HEK293 (cell line): ENCODE results near the gene DNAJC4.

ENCODE experiments used
- CTCF ChIA-PET: fragments of 350-600 bp; formaldehyde crosslinking; extraction: SDS; loops from one replicate; lab custom pipeline; 2021; ENCODE audit warnings: antibody characterized with exemption; lab: Yijun Ruan, JAX
- POLR2A ChIA-PET: fragments of 300-600 bp; formaldehyde crosslinking; extraction: SDS; loops from one replicate; lab custom pipeline; 2020; ENCODE audit warnings: antibody characterized with exemption, inconsistent platforms; lab: Yijun Ruan, JAX
- H3K27ac ChIP-seq: fragments of 200-500 bp; sonication (Bioruptor generic); 2 replicates; pipeline ENCODE4 v1.5.1; 2014; ENCODE audit warnings: low read depth, low read length, control low read depth, inconsistent platforms; ENCODE audit errors: extremely low read depth
- H3K36me3 ChIP-seq, 2 experiments: fragments of 200-500 bp in 1 of 2; sonication (Bioruptor generic) in 1 of 2; 1 replicate in 1 of 2; 2 replicates in 1 of 2; pipeline ENCODE4 v1.5.1; 2014 to 2017; ENCODE audit warnings: inconsistent platforms in 2 of 2, low read length in 2 of 2; ENCODE audit not compliant: control insufficient read depth in 2 of 2, insufficient read depth in 1 of 2
- H3K4me1 ChIP-seq: fragments of 200-500 bp; sonication (Bioruptor generic); 2 replicates; pipeline ENCODE4 v1.5.1; 2014; ENCODE audit warnings: mild to moderate bottlenecking, low read length, inconsistent platforms; ENCODE audit not compliant: control insufficient read depth, insufficient read depth
- H3K4me3 ChIP-seq: 2 replicates; pipeline ENCODE4 v1.5.1; 2011; ENCODE audit warnings: low read depth, mild to moderate bottlenecking, control low read depth, low read length, moderate library complexity
- H3K9me3 ChIP-seq: fragments of 200-500 bp; sonication (Bioruptor generic); 2 replicates; pipeline ENCODE4 v1.5.1; 2014; ENCODE audit warnings: low read depth, low read length, inconsistent platforms; ENCODE audit not compliant: control insufficient read depth, insufficient read depth
- GLI4 ChIP-seq: fragments of 450-650 bp; formaldehyde crosslinking; IDR thresholded peaks from 2 replicates; pipeline ENCODE4 v1.5.1; 2016; ENCODE audit warnings: missing biosample characterization, missing genetic modification characterization
- GLIS1 ChIP-seq: fragments of 450-650 bp; formaldehyde crosslinking; IDR thresholded peaks from 2 replicates; pipeline ENCODE4 v1.5.1; 2016; ENCODE audit warnings: missing biosample characterization, missing genetic modification characterization
- KLF10 ChIP-seq: fragments of 450-650 bp; IDR thresholded peaks from 2 replicates; pipeline ENCODE4 v1.5.1; 2018; ENCODE audit warnings: missing biosample characterization, mild to moderate bottlenecking, missing genetic modification characterization
- KLF7 ChIP-seq: fragments of 450-650 bp; formaldehyde crosslinking; IDR thresholded peaks from 2 replicates; pipeline ENCODE4 v1.5.1; 2016; ENCODE audit warnings: missing biosample characterization, missing genetic modification characterization, borderline replicate concordance
- ZBTB17 ChIP-seq: fragments of 450-650 bp; formaldehyde crosslinking; IDR thresholded peaks from 2 replicates; pipeline ENCODE4 v1.5.1; 2016; ENCODE audit warnings: missing biosample characterization, missing genetic modification characterization
- ZBTB8A ChIP-seq: fragments of 450-650 bp; formaldehyde crosslinking; IDR thresholded peaks from 2 replicates; pipeline ENCODE4 v1.5.1; 2016; ENCODE audit warnings: missing biosample characterization, missing genetic modification characterization
- ZFHX2 ChIP-seq: fragments of 450-650 bp; formaldehyde crosslinking; conservative IDR thresholded peaks from 2 replicates; pipeline ENCODE4 v1.5.1; 2016; ENCODE audit warnings: missing biosample characterization, missing genetic modification characterization
- ZFP41 ChIP-seq: fragments of 450-650 bp; formaldehyde crosslinking; IDR thresholded peaks from 2 replicates; pipeline ENCODE4 v1.5.1; 2016; ENCODE audit warnings: missing biosample characterization, missing genetic modification characterization, borderline replicate concordance
- ZNF146 ChIP-seq: fragments of 450-650 bp; formaldehyde crosslinking; IDR thresholded peaks from 2 replicates; pipeline ENCODE4 v1.5.1; 2016; ENCODE audit warnings: missing biosample characterization, missing genetic modification characterization
- ZNF155 ChIP-seq: fragments of 450-650 bp; formaldehyde crosslinking; IDR thresholded peaks from 2 replicates; pipeline ENCODE4 v1.5.1; 2016; ENCODE audit warnings: missing biosample characterization, missing genetic modification characterization
- ZNF223 ChIP-seq: fragments of 450-650 bp; formaldehyde crosslinking; IDR thresholded peaks from 2 replicates; pipeline ENCODE4 v1.5.1; 2016; ENCODE audit warnings: missing biosample characterization, missing genetic modification characterization
- ZNF248 ChIP-seq: fragments of 450-650 bp; formaldehyde crosslinking; IDR thresholded peaks from 2 replicates; pipeline ENCODE4 v1.5.1; 2017; ENCODE audit warnings: missing biosample characterization, missing genetic modification characterization
- ZNF274 ChIP-seq, 2 experiments: fragments of 200-500 bp in 1 of 2; fragments of 450-650 bp in 1 of 2; sonication (Bioruptor generic) in 1 of 2; formaldehyde crosslinking in 1 of 2; IDR thresholded peaks; 2 replicates each; pipeline versions ENCODE4 v1.5.1 to v1.6.1; 2014 to 2016; ENCODE audit warnings: borderline replicate concordance in 1 of 2, inconsistent platforms in 1 of 2, low read length in 1 of 2, missing biosample characterization in 1 of 2, missing genetic modification characterization in 1 of 2
- ZNF426 ChIP-seq: fragments of 450-650 bp; formaldehyde crosslinking; IDR thresholded peaks from 2 replicates; pipeline ENCODE4 v1.5.1; 2017; ENCODE audit warnings: missing biosample characterization, missing genetic modification characterization, mild to moderate bottlenecking, inconsistent platforms, moderate library complexity
- ZNF623 ChIP-seq: fragments of 450-650 bp; formaldehyde crosslinking; IDR thresholded peaks from 2 replicates; pipeline ENCODE4 v1.5.1; 2016; ENCODE audit warnings: missing biosample characterization, missing genetic modification characterization
- TF ChIP-seq, protein P1 (sequence below): fragments of 450-650 bp; formaldehyde crosslinking; IDR thresholded peaks from 2 replicates; pipeline ENCODE4 v1.5.1; 2016; ENCODE audit warnings: missing biosample characterization, missing genetic modification characterization
- TF ChIP-seq, protein P2 (sequence below): fragments of 450-650 bp; formaldehyde crosslinking; IDR thresholded peaks from 2 replicates; pipeline ENCODE4 v1.5.1; 2017; ENCODE audit warnings: missing biosample characterization, missing genetic modification characterization

DNAJC4 gene

DNA sequence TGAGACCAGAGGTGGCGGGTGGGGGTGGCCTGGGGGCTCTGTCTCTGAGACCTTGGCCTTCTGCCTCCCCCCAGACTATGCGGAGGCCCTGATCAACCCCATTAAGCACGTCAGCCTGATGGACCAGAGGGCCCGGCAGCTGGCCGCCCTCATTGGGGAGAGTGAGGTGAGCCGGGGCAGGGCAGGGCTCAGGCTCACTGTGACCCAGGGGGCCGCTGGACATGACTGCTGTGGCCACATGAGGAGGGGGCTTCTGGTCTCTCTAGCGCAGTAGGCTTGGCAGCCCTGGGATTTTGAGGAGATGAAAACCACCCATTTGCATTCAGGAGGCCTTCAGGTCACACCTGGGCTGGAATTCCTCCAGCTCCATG lies 33.6 kb downstream of the DNAJC4 start (continued):
- no peak for TF ChIP-seq KLF7
- TF ChIP-seq ZFP41 (tag by site-specific recombination) = no peak
- TF ChIP-seq GLI4 = no peak
- TF ChIP-seq ZNF426 (tag by site-specific recombination) = no peak

GRCh38 chr11:64264371-64264852 lies 34.1 kb downstream of the DNAJC4 start:
- ChIA-PET POLR2A (interaction anchor here (0.6 to 1.6 kb wide), 5 partner anchors 12 to 849 kb away, joined by 3 to 6 read pairs (median 3); no protein-coding TSS in a partner anchor), CTCF (interaction anchor here (0.5 to 1.6 kb wide), 3 partner anchors 13 to 60 kb away, joined by 3 to 11 read pairs (median 3); partner anchors contain the start of gene PLCB3)
- H3K36me3 ChIP-seq = peaks cover 0 to 67% of the 10 kb centered on the region in 2 experiments; a peak in 1 of 3 replicates
- TF ChIP-seq ZBTB8A (tag by site-specific recombination) (peak; percentile 52), ZFHX2 (0 out of 2 replicates have a peak, but pooled peaks have one; percentile 6), ZBTB17 (tag by site-specific recombination) (0 out of 2 replicates have a peak, but pooled peaks have one; percentile 19), ZNF155 (no peak), ZNF274 (IDR thresholded peaks at IDR 0.05; ENCODE audit: low read length) (no peak), ZNF274 (tag by site-specific recombination; IDR thresholded peaks at IDR 0.05; ENCODE audit: borderline replicate concordance) (no peak), KLF10 (tag by site-specific recombination) (no peak), ZNF623 (no peak), ZNF223 (tag by site-specific recombination) (no peak)
- H3K4me1 ChIP-seq = peaks cover 2% of the 10 kb centered on the region; the same call in 1 of the 2 replicates
- no peak overlapping the region for H3K27ac ChIP-seq
- H3K9me3 ChIP-seq = no peaks in the 10 kb centered on the region
- H3K4me3 ChIP-seq = no peak overlapping the region

DNA sequence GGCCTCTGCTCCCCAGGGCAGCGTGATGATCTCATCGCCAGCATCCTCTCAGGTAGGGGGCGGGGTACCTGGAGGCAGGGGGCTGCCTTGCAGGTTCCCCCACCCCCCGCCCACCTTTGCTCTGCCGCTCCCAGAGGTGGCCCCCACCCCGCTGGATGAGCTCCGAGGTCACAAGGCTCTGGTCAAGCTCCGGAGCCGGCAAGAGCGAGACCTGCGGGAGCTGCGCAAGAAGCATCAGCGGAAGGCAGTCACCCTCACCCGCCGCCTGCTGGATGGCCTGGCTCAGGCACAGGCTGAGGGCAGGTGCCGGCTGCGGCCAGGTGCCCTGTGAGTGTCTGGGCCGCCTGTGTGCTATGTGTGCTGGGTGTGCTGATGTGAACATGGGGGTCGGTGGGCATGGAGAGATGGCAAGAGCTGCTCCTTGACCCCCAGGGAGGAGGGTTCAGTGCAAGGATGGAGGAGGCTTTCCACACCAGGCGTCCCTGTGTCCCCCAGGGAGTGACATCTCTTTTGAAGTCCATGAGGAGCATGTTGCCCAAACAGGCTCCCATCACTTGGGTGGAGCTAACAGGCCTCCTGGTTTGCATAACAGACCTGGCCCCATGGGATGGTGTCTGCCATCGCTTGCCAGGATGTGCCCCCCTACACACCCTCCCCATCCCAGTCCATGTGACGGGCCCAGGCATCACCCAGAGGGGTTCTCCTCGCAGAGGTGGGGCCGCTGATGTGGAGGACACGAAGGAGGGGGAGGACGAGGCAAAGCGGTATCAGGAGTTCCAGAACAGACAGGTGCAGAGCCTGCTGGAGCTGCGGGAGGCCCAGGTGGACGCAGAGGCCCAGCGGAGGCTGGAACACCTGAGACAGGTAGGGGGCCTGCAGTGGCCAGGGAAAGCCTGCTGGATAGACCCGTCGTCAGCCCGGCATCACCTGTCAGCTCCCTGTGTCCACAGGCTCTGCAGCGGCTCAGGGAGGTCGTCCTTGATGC lies 35.1 kb downstream of the DNAJC4 start:
- Histone ChIP-seq H3K27ac (no peak overlapping the region), H3K9me3 (no peaks in the 10 kb centered on the region), H3K4me1 (peaks cover 2% of the 10 kb centered on the region; the same call in 1 of the 2 replicates), H3K36me3 (peaks cover 0 to 57% of the 10 kb centered on the region in 2 experiments; a peak in 1 of 3 replicates)
- CTCF ChIA-PET = interaction anchor here (0.6 to 1.6 kb wide), 3 partner anchors 14 to 39 kb away, joined by 3 to 11 read pairs (median 5); partner anchors contain the start of gene PLCB3
- POLR2A ChIA-PET = interaction anchor here (0.6 to 7.0 kb wide), 3 partner anchors 12 to 15 kb away, joined by 3 to 52 read pairs (median 3); partner anchors contain the start of gene PLCB3
- no peak for TF ChIP-seq ZNF248 (tag by site-specific recombination)
- peak; percentile 34 for TF ChIP-seq GLIS1 (tag by site-specific recombination)
- TF ChIP-seq, protein P1, sequence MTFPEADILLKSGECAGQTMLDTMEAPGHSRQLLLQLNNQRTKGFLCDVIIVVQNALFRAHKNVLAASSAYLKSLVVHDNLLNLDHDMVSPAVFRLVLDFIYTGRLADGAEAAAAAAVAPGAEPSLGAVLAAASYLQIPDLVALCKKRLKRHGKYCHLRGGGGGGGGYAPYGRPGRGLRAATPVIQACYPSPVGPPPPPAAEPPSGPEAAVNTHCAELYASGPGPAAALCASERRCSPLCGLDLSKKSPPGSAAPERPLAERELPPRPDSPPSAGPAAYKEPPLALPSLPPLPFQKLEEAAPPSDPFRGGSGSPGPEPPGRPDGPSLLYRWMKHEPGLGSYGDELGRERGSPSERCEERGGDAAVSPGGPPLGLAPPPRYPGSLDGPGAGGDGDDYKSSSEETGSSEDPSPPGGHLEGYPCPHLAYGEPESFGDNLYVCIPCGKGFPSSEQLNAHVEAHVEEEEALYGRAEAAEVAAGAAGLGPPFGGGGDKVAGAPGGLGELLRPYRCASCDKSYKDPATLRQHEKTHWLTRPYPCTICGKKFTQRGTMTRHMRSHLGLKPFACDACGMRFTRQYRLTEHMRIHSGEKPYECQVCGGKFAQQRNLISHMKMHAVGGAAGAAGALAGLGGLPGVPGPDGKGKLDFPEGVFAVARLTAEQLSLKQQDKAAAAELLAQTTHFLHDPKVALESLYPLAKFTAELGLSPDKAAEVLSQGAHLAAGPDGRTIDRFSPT (tag by site-specific recombination) = 0 out of 2 replicates have a peak, but pooled peaks have one; percentile 28
- no peak for TF ChIP-seq ZNF146 (tag by site-specific recombination)
- TF ChIP-seq, protein P2, sequence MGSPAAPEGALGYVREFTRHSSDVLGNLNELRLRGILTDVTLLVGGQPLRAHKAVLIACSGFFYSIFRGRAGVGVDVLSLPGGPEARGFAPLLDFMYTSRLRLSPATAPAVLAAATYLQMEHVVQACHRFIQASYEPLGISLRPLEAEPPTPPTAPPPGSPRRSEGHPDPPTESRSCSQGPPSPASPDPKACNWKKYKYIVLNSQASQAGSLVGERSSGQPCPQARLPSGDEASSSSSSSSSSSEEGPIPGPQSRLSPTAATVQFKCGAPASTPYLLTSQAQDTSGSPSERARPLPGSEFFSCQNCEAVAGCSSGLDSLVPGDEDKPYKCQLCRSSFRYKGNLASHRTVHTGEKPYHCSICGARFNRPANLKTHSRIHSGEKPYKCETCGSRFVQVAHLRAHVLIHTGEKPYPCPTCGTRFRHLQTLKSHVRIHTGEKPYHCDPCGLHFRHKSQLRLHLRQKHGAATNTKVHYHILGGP = no peak
- TF ChIP-seq, all 188 proteins: peak for 2
- H3K4me3 ChIP-seq = no peak overlapping the region
